ENCODE results near the gene OPTC. TPM values are rescaled to one million over a fixed set of nuclear protein-coding genes. Genes with fewer than 3 reads are reported as not detected.

OPTC gene
- total and polyA plus RNA-seq, 11 donors: not detected

GRCh38 chr1:203504400-203505250 is 10.7 kb downstream of the OPTC start:
- intact Hi-C loops (cut with DNase I): loop anchor here (1.0 to 10.0 kb wide), 14 partner anchors 53 to 290 kb away; partner anchors contain the start of genes ATP2B4 (in 7 of the 10), ZBED6 (in 1 of the 10) and ZC3H11A (in 1 of the 10)
- Histone ChIP-seq H3K4me3 (no peak overlapping the region), H3K36me3 (no peaks in the 10 kb centered on the region), H3K4me1 (peaks cover 3 to 43% (median 38%) of the 10 kb centered on the region in 12 donors), H3K27ac (peak overlapping the region in 2 of 12 donors; percentile 2 to 90), H3K9me3 (no peaks in the 10 kb centered on the region), H3K27me3 (no peaks in the 10 kb centered on the region)
- TF ChIP-seq CTCF (IDR thresholded peaks at IDR 0.05) (peak; percentile 81 to 90 (median 86)), POLR2A (IDR thresholded peaks at IDR 0.05) (no peak)
- DNase-seq (peak; percentile 79 to 89 (median 82)), ATAC-seq (peak; percentile 25 to 57 (median 48))
- 31 to 39% (median 33%) methylated on average over 11 to 12 of the region's 12 CpGs for WGBS, 4 donors

- no peak overlapping the region for H3K4me3 ChIP-seq
- no peaks in the 10 kb centered on the region for H3K27me3 ChIP-seq
- H3K36me3 ChIP-seq: no peaks in the 10 kb centered on the region
- WGBS, 4 donors: 90 to 99% (median 94%) methylated on average over 8 of the region's 8 CpGs
- peaks cover 5 to 50% (median 41%) of the 10 kb centered on the region in 12 donors for H3K4me1 ChIP-seq
- no peak for ATAC-seq
- no peaks in the 10 kb centered on the region for H3K9me3 ChIP-seq
- peak overlapping the region in 1 of 12 donors; percentile 90 for H3K27ac ChIP-seq
- DNase-seq: no peak
- no peak for TF ChIP-seq CTCF (IDR thresholded peaks at IDR 0.05)
- intact Hi-C loops (cut with DNase I): loop anchor here in 9 of 10 donors (2.0 to 10.0 kb wide), 12 partner anchors 52 to 289 kb away; partner anchors contain the start of genes ATP2B4 (in 7 of the 9), ZBED6 (in 1 of the 9) and ZC3H11A (in 1 of the 9)
Observed at GRCh38 chr1:203505526-203506204, 11.7 kb downstream of the OPTC start.

GRCh38 chr1:203506858-203507626 is 13.1 kb downstream of the OPTC start:
- no peaks in the 10 kb centered on the region for H3K36me3 ChIP-seq
- ATAC-seq (peak in 3 of 4 donors; percentile 33 to 66 (median 60)), DNase-seq (peak in 3 of 5 donors; percentile 43 to 67 (median 56))
- no peaks in the 10 kb centered on the region for H3K9me3 ChIP-seq
- WGBS, 4 donors: 29 to 40% (median 36%) methylated on average over 6 of the region's 6 CpGs
- TF ChIP-seq POLR2A (IDR thresholded peaks at IDR 0.05): no peak
- TF ChIP-seq CTCF (IDR thresholded peaks at IDR 0.05): no peak
- no peak overlapping the region for H3K4me3 ChIP-seq
- intact Hi-C loops (cut with DNase I): loop anchor here in 9 of 10 donors (5.0 to 10.0 kb wide), 8 partner anchors 50 to 288 kb away; partner anchors contain the start of genes ATP2B4 (in 6 of the 9), ZBED6 (in 1 of the 9) and ZC3H11A (in 1 of the 9)
- H3K27me3 ChIP-seq: no peaks in the 10 kb centered on the region
- H3K27ac ChIP-seq: peak overlapping the region; percentile 62 to 94 (median 86)
- peaks cover 6 to 61% (median 46%) of the 10 kb centered on the region in 12 donors for H3K4me1 ChIP-seq

Data from heart left ventricle (tissue), 16 donors.